Left kidney (tissue), 2 donors: ENCODE measurements around the gene TXNRD2. TPM values are rescaled to one million over a fixed set of nuclear protein-coding genes. Genes with fewer than 3 reads are reported as not detected.

ENCODE experiments used
- DNase-seq: peaks from one replicate; pipeline ENCODE4 v3.0.0-alpha.2; 2013
- polyA plus RNA-seq: library from polyadenylated mRNA; unstranded; fragments of 120-200 nt; gene quantifications from one replicate; pipeline ENCODE4 v1.2.1, GENCODE V29; 2013; ENCODE audit not compliant: insufficient read length

Gene TXNRD2
- polyA plus RNA-seq, 1 donor = 27.7 TPM

DNA sequence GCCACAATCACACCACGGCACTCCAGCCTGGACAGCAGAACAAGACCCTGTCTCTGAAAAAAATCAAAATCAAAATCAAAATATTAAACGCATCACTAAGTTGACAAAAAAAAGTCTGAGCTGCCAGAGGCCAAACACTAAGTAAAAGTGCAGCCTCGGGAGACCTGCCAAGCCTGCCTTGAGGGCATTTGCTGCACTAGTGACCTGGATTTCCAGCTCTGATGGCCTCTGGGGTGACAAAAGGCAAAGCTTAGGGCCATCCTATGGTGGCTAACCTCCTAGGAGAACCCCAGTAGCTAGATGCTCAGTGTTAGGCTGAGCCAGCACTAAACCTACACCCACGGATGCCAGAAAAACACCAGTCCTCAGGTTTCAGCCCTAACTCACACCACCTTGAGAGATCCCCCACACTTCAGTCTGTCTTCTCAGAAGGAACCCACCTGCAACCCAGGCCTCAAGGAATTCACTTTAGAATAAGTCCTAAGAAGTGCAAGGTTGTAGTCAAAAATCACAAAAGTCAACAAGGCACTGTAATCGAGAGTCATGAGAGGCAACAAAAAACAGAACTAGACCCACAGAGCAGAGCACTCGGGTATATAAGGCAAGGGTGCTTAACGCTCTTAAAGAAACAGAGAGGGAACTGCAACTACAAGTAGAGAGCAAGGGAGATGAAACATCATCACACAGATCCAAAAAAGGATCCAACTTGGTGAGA, 115.6 kb downstream of the TXNRD2 start:
- DNase-seq = no peak

Other genes with a start within 250 kb of the TXNRD2 start
- 32.1 TPM for gene SEPTIN5, start 227.3 kb downstream of the TXNRD2 start, polyA plus RNA-seq
- 2.9 TPM for gene GP1BB, start 218.3 kb downstream of the TXNRD2 start, polyA plus RNA-seq
- 0.42 TPM for gene TBX1, start 181.0 kb downstream of the TXNRD2 start, polyA plus RNA-seq
- 4.2 TPM for gene GNB1L, start 86.9 kb downstream of the TXNRD2 start, polyA plus RNA-seq
- 24.5 TPM for gene RTL10, start 86.9 kb downstream of the TXNRD2 start, polyA plus RNA-seq
- gene COMT, start within 50 bp of the TXNRD2 start, polyA plus RNA-seq = 79.1 TPM
- gene ARVCF, start 75.0 kb upstream of the TXNRD2 start, polyA plus RNA-seq = 18.3 TPM
- 10.3 TPM for gene TANGO2, start 79.3 kb upstream of the TXNRD2 start, polyA plus RNA-seq
- 58.0 TPM for gene DGCR8, start 138.4 kb upstream of the TXNRD2 start, polyA plus RNA-seq
- gene RANBP1, start 174.3 kb upstream of the TXNRD2 start, polyA plus RNA-seq = 190 TPM
- gene TRMT2A, start 175.4 kb upstream of the TXNRD2 start, polyA plus RNA-seq = 46.0 TPM
- 37.9 TPM for gene ZDHHC8, start 190.0 kb upstream of the TXNRD2 start, polyA plus RNA-seq
- 1.0 TPM for gene CCDC188, start 209.2 kb upstream of the TXNRD2 start, polyA plus RNA-seq